A172 (cell line): ENCODE data around the gene CYSRT1. TPM values are rescaled to one million over a fixed set of nuclear protein-coding genes. Genes with fewer than 3 reads are reported as not detected.
A peak's percentile ranks its signal among the peaks of the same experiment; 100 is the strongest.

ENCODE experiments used
- DNase-seq: peaks from one replicate; pipeline ENCODE4 v3.0.0-alpha.2; 2015; ENCODE audit warnings: low spot score
- total RNA-seq: library from RNA; depleted of rRNA; stranded (reverse); fragments of >200 nt; shearing (Covaris generic); gene quantifications from 2 replicates; pipeline ENCODE4 v1.2.3, GENCODE V29; 2014

CYSRT1 gene
- total RNA-seq, 1 experiment from 2014 or later, result 5.4 TPM

DNA sequence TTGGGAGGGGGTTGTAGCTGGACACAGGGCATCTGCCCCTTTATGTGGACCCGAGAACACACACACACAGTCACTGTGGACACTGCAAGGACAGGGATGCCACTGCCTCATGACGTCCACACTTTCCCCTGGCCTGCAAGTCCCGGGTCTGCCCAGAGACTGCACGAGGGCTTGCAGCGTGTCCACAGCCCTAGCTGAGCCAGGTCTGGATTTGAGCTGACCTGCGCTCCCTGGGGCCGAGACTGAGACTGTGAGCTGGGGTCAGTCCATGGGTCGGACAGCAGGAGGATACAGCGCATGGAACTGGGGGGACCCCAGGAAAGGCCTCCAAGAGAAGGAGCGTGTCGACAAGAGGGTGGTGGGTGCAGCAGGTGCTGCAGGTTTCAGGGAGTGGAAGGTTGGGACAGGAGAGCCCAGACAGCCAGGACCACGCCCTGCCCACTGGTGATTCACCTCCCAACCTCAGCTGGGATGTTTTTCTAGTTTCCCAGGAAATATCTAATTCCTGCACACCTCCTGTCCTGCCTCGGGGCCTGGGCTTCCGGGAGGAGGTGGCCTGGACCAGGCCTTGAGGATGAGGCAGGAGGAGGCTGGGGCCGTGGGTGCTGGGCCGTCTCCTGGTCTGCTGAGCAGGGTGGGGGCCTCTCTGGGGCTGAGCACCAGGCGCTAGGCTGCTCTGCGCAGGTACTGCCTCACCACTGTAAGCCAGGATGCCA, 1.5 kb downstream of the CYSRT1 start:
- peak; percentile 94 for DNase-seq

DNA sequence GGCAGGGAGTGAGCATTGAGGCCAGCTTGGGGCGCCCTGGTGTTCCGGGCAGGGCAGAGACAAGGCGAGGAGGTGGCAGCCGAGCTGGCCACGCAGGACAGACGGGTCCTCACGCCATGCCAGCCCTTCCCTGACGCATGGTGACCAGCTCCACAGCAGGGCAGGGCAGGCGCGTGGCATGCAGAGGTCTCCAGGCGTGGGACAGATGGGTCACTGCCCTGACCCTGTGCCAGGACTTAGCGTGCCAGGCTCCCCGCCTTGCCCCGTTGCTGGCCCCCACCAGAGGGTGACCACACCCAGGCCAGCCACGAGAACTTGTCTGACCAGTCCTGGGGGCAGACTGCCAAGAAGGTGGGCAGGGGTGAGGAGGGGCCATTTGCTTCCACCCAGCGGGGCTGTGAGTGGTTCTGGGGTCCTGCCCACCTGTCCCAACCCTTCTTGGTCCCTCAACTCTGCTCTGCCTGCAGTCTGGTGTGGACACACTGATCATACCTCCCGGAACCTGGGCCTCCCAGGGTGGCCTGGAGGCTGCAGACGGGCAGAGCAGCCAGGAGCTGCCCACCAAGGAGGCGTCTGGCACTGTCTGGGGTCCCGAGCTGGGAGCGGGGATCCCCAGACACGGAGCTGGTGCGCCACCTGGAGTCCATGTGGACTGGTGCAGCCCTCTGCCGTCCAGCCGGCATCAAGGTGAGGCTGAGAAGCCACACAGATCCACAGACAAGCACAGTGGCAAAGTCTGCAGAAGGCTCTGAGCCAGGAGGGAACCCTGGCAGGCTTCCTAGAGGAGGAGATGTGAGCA, 2.3 kb downstream of the CYSRT1 start, which contains the start of gene RNF224:
Gene RNF224, plus strand, starts transcription at position 449 of the 799 bp plus-strand sequence. CDS start 834 bp downstream, outside the sequence.
- DNase-seq, result peak; percentile 91

DNA sequence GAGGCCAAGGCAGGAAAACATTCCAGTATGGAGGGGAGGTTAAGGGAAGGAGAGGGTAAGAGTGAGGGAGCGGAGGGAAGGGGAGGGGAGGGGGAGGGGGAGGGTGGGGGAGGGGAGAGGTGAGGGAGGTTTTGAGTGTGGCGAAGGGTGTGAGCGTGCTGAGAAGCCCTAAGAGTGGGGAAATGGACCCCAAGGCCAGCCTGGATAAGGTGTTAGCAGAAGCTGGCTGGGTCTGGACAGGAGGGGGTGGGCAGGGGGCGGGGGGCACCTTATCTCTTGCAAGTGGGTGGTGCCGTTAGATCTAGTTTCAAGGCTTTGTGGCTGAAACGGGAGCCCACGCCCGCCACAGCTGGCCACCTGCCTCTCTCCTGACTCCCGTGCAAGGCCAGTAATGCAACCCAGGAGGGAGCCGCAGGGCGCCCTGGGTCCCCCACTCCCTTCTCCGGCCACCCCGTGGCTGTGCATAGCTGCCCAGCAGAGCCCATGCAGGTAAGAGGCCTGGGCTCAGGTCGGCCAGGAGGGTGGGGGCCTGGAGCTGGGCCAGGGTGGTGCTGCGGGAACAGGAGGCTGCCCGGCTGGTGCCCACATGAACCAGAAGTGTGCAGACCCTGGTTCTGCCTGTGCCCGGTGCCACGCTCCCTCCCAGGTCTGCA, 3.0 kb downstream of the CYSRT1 start:
- no peak for DNase-seq

DNA sequence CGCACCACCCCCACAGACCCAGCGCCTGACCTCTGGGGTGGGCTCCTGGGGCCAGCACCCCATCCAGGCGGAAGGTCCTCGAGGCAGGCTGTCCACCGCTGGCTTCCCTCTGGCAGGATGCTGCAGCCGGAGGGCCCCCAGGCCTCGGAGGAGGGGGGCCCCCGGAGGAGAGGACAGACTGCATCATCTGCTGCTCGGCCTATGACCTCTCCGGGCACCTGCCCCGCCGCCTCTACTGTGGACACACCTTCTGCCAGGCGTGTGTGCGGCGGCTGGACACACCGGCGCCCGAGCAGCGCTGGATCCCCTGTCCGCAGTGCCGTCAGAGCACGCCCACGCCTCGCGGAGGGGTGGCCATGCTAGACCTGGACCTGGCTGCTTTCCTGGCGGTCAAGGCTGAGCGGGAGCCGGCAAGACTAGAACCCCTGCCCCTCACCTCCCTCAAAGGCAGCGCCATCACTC, 3.6 kb downstream of the CYSRT1 start:
- DNase-seq, result no peak

DNA sequence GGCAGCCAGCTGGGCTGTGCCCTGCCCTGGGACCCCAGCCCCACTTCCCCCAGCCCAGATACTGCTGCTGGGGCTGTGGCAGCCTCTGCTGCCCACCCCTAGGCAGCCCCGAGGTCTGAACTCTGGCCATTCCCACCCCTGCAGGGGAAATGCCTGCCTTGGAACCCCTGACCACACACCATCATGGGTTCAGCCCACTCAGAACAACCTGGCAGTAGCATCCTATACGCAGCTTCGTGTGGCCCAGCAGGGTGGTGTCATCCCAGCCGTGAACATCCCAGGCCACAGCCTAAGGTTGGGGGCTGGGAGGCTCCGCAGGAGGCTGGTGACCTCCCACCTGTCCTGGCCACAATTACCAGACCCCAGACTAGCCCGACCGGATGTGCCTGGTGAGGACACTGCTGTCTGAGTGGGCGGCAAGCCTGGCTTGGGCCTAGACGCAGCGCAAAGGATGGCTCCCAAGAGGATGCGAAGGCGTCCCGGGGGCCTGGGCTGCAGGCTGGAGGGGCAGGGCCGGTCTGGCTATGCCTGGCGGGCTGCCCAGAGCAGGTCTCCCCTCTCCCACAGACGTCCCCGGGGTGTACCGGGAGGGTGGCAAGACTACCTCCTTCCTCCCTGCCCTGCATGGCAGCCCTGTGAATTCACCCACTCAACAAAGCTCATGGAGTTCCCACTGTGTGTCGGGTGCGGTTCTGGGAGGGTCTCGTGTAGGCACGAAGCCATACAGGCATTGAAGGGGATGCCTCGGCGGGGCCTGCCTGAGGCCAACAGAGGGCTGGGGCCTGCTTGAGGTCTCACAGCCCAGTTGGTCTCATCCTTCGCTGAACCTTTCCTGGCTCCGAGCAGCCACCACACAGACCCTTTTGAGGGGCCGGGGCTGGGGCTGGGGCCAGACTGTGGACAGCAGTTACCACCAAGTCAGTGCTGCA, 4.3 kb downstream of the CYSRT1 start:
- DNase-seq, result no peak

DNA sequence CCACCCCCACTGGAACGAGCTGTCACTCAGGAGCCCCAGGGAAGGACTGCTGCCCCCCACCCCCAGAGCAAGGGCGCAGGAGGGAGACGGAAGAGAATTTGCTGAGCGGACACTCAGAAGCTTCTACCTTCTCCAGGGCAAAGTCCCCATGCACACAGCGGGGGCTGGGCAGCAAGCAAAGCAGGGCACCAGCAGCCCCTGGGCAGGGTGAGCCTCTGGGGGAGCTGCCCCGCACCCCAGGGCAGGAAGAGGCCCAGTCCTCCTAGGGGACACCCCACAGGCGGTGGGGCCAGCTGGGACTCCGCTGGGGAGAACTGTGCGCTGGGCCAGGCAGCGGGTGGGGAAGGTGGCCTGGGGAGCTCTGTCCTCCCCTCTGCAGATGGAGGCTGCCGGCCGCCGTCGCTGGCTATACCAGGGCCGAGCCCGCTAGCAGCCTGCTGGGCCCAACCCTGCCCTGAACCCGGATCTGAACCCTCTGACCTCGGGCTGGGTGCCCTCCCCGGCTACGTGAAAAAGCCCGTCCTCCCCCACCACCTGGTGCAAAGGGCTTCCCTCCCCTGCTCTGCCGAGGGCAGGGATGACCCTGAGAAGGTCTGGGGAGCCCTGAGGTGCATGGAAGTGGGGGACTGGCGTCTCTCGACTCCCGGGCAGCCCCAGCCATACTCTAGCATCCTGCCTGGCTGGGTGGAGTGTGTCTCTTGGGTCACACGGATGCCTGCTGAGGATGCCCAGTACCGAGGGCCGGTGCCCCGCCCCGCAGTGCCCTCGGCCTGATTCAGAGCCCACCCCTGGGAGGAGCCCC, 5.1 kb downstream of the CYSRT1 start:
- no peak for DNase-seq

DNA sequence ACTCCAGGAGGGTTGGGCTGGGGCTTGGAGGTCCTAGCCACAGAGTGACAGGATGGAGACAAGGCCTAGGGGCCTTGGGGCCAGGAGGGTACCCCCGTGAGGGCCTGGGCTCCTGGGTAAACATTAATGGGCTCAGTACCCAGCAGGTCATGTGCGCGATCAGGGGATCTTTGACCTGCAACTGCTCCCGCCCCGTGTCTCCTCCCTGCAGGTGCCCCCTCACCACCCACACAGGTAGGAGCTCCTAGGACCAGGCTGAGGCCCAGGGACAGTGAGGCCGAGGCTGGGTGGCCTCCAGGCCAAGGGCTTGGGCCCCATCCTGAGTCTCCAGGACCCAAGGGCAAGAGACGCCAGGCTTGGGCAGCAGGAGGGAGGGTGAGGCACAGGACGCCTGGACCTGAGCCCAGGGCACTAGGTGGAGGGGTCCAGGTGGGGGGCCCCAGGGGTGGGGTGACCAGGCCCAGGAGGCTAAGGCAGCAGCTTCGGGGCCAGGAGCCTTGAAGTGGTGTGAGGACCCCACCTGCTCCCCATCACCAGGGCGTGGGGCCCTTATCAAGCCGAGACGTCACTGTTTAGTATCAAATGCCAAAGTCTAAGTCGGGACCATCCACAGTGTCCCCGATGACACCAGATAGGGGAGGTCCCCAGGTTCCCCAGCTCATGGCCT, 5.9 kb downstream of the CYSRT1 start, which contains the start of gene SLC34A3:
Gene SLC34A3, plus strand, starts transcription at position 197 of the 667 bp plus-strand sequence. CDS start 802 bp downstream, outside the sequence.
- no peak for DNase-seq

DNA sequence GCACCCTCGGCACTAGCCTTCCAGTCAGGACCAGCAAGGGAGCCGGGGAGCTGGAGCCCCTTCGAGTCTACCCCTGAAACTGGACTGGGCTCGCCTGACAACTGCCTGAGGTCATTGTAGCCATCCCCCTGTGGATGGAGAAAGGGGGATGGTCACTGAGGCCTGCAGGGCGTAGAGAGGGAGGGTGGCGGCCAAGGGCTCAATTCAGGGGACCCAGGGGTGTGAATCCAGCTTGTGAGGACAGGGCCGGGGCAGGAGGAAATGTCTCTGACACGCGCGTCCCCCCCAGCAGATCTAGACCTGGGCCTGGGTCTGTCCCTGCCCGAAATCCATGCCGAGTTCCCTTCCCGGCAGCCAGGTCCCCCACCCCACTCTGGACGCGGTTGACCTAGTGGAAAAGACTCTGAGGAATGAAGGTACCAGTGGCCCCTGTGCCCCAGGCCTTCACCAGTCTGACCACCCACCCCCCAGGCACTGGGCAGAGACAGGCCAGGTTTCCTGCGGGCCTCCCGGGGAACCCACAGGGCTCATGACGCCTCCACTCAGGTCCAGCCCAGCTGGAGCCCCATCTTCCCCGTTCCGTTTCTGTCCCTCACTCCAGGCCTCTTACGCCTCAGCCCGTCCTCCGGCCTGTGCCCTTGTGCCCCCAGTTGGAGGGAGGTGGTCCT, 6.5 kb downstream of the CYSRT1 start:
- no peak for DNase-seq

DNA sequence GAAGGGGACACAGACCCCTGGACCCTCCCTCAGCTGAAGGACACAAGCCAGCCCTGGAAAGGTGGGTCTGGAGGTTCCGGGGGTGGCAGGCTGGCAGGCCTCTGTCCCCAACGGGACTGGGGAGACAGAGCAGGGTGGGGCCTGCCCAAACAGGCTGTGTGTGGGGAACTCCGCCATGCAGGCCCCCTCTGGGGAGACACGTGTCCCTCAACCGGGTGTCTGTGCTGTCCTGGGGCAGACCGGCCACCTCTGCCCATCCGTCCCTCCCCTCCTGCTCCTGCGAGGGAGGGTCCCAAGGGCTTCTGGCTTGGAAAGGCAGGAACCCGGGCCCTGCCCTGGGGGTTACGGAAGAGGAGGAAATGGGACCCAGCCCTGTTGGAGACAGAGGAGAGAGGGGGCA, 7.1 kb downstream of the CYSRT1 start:
- DNase-seq, result no peak

DNA sequence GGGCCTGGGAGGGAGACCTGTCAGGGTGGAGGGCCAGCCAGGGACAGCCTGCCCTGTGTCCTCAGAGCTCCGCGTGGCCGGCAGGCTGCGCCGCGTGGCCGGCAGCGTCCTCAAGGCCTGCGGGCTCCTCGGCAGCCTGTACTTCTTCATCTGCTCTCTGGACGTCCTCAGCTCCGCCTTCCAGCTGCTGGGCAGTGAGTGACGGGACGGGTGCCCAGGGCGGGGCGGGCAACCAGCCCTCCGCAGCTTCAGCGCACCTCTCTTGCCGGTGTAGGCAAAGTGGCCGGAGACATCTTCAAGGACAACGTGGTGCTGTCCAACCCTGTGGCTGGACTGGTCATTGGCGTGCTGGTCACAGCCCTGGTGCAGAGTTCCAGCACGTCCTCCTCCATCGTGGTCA, 7.5 kb downstream of the CYSRT1 start:
- DNase-seq, result no peak

DNA sequence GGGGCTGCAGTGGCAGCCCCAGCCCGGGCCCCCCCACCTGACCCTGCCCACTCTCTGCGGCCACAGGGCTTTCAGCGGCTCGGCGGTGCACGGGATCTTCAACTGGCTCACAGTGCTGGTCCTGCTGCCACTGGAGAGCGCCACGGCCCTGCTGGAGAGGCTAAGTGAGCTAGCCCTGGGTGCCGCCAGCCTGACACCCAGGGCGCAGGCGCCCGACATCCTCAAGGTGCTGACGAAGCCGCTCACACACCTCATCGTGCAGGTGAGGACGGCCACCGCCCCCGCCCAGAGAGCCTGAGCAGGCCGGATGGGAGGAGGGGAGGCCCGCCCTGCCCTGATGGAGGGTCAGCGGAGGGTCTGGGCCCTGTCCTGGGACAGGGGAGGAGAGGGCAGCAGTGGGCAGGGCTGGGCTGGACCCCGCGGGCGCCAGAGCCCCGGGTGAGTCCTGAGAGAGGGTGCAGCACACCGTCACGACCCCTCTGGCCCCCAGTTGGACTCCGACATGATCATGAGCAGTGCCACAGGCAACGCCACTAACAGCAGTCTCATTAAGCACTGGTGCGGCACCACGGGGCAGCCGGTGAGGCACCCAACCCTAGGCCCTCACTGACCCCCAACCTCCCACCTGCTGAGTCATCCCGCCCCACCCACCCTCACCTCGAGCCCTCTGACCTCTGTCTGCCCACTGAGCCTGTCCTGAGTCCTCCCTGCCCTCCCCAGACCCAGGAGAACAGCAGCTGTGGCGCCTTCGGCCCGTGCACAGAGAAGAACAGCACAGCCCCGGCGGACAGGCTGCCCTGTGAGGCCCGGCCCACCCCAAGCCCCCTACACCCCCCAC, 8.4 kb downstream of the CYSRT1 start:
- DNase-seq, result no peak

DNA sequence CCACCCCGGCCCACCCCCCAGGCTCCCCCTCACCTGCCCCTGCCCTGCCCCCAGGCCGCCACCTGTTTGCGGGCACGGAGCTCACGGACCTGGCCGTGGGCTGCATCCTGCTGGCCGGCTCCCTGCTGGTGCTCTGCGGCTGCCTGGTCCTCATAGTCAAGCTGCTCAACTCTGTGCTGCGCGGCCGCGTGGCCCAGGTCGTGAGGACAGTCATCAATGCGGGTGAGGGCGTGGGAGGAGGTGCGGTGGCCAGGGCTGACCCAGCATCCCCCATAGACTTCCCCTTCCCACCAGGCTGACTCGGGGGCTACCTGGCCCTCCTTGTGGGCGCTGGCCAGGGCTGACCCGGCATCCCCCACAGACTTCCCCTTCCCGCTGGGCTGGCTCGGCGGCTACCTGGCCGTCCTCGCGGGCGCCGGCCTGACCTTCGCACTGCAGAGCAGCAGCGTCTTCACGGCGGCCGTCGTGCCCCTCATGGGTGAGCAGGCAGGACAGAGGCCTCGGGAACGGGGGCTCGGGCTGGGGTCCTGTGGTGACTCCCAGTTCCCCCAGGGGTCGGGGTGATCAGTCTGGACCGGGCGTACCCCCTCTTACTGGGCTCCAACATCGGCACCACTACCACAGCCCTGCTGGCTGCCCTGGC, 9.2 kb downstream of the CYSRT1 start:
- no peak for DNase-seq

DNA sequence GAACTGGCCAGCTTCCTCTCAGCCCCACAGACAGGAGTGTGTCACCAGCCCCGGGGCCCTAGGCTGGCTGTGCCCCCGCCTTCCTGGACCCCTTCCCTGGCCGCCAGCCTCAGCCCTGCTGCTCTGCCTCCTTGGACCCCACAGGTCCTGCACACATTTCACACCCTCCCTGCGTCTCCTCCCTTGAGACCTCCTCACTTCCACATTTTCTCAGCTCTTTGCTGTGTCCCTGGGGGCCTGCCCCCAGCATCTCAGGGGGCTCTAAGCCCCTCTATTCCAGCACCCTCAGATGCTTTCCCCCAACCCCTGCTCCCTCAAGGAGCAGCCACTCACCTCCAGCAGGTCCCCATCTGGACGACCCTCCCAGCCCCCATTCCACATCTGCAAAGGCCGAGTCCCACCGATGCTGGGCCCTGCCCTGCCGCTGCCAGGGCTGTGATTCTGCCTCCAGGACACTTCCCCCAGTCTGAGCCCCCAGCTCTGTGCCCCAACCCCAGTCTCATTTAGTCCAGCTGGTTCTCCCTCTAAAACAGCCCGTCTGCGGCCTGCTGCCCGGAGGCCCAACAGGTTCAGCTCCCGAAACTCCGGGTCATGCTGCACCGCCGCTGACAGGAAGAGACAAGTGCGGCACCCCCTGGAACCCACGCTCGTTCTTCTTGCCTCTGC, 9.9 kb downstream of the CYSRT1 start:
- no peak for DNase-seq

DNA sequence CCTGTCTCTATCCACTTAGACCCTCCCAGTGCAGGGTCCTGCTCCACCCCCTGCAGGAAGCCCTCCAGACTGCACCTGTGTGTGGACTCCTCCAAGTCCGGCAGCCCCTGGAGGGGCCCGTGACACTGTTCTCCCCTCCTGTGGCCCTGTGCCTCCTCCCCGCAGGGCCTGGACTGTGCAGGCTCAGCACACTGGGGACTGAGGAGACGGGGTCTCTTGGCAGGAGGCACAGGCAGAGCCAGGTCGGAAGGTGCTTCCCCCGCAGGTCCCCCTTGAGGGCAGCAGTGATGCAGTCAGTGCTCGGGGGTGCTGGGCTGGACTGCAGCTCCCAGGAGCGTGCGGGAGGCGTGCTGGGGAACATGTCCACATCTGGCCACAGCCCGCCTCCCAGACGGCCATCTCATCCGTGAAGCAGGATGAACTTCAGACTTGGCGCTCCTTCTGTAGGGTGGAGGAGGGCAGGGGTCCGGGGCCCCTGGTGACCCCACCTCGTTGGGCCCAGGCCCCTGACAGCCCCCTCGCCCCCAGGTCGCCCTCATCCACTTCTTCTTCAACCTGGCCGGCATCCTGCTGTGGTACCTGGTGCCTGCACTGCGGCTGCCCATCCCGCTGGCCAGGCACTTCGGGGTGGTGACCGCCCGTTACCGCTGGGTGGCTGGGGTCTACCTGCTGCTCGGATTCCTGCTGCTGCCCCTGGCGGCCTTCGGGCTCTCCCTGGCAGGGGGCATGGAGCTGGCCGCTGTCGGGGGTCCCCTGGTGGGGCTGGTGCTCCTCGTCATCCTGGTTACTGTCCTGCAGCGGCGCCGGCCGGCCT, 10.7 kb downstream of the CYSRT1 start:
- no peak for DNase-seq

DNA sequence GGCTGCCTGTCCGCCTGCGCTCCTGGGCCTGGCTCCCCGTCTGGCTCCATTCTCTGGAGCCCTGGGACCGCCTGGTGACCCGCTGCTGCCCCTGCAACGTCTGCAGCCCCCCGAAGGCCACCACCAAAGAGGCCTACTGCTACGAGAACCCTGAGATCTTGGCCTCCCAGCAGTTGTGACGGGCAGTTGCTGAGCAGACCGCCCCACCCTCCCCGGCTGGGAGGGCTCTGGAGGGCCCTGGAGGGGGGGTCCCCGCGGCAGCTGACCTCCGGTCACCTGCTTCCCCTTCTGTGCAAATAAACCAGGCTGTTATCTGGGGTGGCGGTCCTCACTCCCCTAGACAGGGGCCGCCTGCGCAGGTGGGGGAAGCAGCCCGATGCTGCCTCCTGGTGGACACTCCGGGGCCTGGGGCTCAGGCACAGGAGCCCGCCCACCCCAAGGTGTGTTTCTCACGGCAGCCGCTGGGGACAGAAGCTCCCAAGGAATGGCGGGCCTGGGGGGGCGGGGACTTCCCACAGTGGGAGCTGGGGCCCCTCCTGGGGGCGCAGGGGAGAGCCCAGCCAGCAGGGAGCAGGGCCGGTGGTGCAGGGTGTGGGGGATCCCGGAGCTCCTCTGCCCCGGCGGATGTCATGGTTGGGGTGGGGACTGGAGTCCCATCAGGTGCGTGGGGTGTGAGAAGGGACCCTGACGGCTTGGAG, 11.4 kb downstream of the CYSRT1 start:
- peak; percentile 76 for DNase-seq

DNA sequence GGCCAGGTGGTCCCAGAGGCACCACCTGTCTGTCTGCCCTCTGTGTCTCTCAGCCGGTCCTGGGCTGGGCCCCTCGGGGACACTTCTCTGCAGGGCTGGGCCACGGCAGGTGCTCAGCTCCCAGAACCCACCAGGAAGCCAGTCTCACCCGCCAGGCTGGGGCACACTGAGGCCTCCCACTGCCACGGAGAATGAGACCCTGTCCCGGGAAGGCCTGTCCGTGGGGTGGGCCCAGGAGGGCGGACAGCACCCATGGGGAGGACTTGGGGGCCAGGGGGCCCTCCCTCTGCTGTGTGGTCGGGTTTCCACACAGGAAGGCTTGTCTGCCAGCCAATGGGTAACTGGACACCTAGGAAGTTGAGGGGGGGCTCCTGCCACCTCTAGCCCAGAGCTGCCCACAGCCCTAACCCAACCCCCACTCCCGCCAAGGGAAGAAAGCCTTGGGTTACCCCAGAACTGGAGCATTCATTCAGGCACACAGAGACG, 12.0 kb downstream of the CYSRT1 start:
- no peak for DNase-seq
